ENCODE measurements around the gene ZNF280D.

DNA sequence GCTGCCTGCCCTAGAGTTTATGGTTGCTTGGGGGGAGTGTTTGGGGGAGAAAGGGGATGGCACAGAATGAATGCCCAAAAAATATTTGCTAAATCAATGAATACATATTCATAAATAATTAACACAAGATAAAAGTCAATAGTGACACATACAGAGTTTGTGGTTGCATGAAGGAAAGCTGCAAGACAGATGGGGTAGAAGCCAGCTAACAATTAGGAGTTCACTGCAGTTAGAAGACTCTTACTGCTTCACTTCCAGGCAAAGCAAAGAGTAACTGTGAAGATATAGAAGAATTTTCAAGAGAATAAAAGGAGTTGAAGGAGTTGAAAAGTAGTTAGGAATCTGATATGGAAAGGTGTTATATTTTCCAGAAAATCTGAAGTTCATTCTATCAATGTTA lies 72.4 kb downstream of the ZNF280D start:
- TF ChIP-seq SUZ12 (IDR thresholded peaks at IDR 0.05; ENCODE audit: extremely low read depth, insufficient read depth, insufficient read length) = no peak
- no peak for TF ChIP-seq YY1 (IDR thresholded peaks at IDR 0.05; ENCODE audit: insufficient read depth, insufficient read length)
- TF ChIP-seq ZNF274 (IDR thresholded peaks at IDR 0.05; ENCODE audit: low read depth, low read length) = no peak
